ENCODE data around the gene SCUBE3.

SCUBE3 gene

DNA sequence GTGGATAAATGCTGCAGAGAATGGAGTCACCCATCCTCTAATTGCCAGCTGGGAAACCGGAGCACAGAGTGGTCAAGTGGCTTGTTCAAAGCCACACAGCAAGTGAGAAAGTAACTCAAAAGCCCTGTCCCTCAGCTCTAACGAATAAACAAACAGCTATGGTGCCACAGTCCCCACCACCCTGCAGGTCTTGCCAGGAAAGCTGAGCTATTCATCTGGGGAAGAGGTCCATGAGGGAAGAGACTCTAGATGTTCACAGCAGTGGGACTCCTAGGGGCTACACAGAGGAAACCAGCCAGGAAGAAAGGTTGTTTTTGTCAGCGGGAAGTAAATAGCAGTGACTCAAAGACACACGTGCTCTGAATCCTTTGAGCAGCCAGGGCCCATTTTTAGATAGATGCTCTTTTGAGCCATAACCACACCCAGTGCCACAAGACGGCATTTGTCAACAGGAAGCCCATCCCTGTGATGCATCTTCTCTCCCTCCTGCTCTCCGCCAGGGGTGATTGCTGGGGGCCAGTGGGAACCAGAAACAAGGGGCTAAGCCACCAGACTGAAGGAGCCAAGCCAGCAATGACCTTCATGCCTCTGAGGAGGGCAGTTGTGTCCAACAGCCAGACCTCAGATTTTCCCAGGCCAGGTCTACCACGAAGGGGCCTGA lies 40.2 kb upstream of the SCUBE3 start:
- no peak for ATAC-seq
- TF ChIP-seq TOX (CRISPR knock-in tag; IDR thresholded peaks at IDR 0.05; ENCODE audit: borderline replicate concordance) (no peak), ZC3H10 (CRISPR knock-in tag; IDR thresholded peaks at IDR 0.05) (no peak), RARB (CRISPR knock-in tag; IDR thresholded peaks at IDR 0.05) (no peak), ESRRG (CRISPR knock-in tag; IDR thresholded peaks at IDR 0.05) (no peak), ARNTL (CRISPR knock-in tag; IDR thresholded peaks at IDR 0.05; ENCODE audit: borderline replicate concordance, low read depth) (no peak), SNAI2 (CRISPR knock-in tag; IDR thresholded peaks at IDR 0.05) (no peak), ZNF565 (CRISPR knock-in tag; conservative IDR thresholded peaks at IDR 0.05; ENCODE audit: low read depth) (no peak), TCF4 (CRISPR knock-in tag; IDR thresholded peaks at IDR 0.05; ENCODE audit: borderline replicate concordance) (no peak)
- TF ChIP-seq, protein P1, sequence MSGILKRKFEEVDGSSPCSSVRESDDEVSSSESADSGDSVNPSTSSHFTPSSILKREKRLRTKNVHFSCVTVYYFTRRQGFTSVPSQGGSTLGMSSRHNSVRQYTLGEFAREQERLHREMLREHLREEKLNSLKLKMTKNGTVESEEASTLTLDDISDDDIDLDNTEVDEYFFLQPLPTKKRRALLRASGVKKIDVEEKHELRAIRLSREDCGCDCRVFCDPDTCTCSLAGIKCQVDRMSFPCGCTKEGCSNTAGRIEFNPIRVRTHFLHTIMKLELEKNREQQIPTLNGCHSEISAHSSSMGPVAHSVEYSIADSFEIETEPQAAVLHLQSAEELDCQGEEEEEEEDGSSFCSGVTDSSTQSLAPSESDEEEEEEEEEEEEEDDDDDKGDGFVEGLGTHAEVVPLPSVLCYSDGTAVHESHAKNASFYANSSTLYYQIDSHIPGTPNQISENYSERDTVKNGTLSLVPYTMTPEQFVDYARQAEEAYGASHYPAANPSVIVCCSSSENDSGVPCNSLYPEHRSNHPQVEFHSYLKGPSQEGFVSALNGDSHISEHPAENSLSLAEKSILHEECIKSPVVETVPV (CRISPR knock-in tag; IDR thresholded peaks at IDR 0.05) = no peak

DNA sequence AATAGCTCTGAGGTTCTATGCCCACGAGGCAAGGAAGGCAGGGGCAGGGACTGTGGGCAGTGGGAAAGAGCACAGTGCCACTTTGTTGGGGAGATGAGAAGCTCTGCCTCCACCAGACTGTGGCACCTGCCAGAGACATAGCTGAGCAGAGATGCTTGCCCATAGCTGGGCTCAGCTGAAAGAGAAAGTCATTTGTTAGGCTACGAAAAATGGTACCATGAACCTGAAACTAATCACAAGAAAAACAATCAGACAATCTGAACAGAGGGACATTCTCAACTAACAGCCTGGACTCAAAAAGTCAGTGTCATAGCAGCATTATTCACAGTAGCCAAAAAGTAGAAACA lies 39.7 kb upstream of the SCUBE3 start:
- ATAC-seq = no peak
- TF ChIP-seq ZNF70 (CRISPR knock-in tag; IDR thresholded peaks at IDR 0.05) = no peak
- no peak for TF ChIP-seq GLIS3 (CRISPR knock-in tag; IDR thresholded peaks at IDR 0.05)
- TF ChIP-seq, protein P1 (CRISPR knock-in tag; IDR thresholded peaks at IDR 0.05) = no peak
- TF ChIP-seq ZNF565 (CRISPR knock-in tag; conservative IDR thresholded peaks at IDR 0.05; ENCODE audit: low read depth) = no peak
- TF ChIP-seq ZFP30 (CRISPR knock-in tag; IDR thresholded peaks at IDR 0.05) = no peak
- no peak for TF ChIP-seq ARNTL (CRISPR knock-in tag; IDR thresholded peaks at IDR 0.05; ENCODE audit: borderline replicate concordance, low read depth)
- no peak for TF ChIP-seq OSR1 (CRISPR knock-in tag; IDR thresholded peaks at IDR 0.05)
- TF ChIP-seq ZC3H10 (CRISPR knock-in tag; IDR thresholded peaks at IDR 0.05) = no peak
- TF ChIP-seq CSDC2 (CRISPR knock-in tag; IDR thresholded peaks at IDR 0.05) = no peak
- TF ChIP-seq TOX (CRISPR knock-in tag; IDR thresholded peaks at IDR 0.05; ENCODE audit: borderline replicate concordance) = no peak
- TF ChIP-seq, protein P2, sequence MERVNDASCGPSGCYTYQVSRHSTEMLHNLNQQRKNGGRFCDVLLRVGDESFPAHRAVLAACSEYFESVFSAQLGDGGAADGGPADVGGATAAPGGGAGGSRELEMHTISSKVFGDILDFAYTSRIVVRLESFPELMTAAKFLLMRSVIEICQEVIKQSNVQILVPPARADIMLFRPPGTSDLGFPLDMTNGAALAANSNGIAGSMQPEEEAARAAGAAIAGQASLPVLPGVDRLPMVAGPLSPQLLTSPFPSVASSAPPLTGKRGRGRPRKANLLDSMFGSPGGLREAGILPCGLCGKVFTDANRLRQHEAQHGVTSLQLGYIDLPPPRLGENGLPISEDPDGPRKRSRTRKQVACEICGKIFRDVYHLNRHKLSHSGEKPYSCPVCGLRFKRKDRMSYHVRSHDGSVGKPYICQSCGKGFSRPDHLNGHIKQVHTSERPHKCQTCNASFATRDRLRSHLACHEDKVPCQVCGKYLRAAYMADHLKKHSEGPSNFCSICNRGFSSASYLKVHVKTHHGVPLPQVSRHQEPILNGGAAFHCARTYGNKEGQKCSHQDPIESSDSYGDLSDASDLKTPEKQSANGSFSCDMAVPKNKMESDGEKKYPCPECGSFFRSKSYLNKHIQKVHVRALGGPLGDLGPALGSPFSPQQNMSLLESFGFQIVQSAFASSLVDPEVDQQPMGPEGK (CRISPR knock-in tag; IDR thresholded peaks at IDR 0.05; ENCODE audit: borderline replicate concordance) = no peak
- TF ChIP-seq ZFP3 (CRISPR knock-in tag; IDR thresholded peaks at IDR 0.05) = no peak
- no peak for TF ChIP-seq BACH2 (CRISPR knock-in tag; IDR thresholded peaks at IDR 0.05; ENCODE audit: borderline replicate concordance)

DNA sequence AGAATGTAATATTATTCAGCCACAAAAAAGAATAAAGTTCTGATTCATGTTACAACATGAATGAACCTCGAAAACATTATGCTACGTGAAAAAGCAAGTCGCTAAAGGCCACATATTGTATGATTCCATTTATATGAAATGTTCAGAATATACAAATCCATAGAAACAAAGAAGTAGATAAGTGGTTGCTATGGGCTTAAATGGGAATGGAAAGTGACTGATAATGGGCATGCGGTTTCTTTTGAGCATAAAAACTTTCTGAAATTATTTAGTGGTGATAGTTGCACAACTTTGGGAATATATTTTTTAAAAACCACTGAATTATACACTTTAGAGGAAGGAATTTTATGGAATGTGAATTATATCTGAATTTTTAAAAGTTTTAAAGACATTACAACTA lies 39.3 kb upstream of the SCUBE3 start:
- ATAC-seq = no peak

More for the DNA sequence above, 39.3 kb upstream of the SCUBE3 start:
- TF ChIP-seq ISL1 (CRISPR knock-in tag; IDR thresholded peaks at IDR 0.05) = no peak
- TF ChIP-seq ZNF8 (CRISPR knock-in tag; IDR thresholded peaks at IDR 0.05) = no peak
- TF ChIP-seq, protein P3, sequence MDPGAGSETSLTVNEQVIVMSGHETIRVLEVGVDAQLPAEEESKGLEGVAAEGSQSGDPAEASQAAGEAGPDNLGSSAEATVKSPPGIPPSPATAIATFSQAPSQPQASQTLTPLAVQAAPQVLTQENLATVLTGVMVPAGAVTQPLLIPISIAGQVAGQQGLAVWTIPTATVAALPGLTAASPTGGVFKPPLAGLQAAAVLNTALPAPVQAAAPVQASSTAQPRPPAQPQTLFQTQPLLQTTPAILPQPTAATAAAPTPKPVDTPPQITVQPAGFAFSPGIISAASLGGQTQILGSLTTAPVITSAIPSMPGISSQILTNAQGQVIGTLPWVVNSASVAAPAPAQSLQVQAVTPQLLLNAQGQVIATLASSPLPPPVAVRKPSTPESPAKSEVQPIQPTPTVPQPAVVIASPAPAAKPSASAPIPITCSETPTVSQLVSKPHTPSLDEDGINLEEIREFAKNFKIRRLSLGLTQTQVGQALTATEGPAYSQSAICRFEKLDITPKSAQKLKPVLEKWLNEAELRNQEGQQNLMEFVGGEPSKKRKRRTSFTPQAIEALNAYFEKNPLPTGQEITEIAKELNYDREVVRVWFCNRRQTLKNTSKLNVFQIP (CRISPR knock-in tag; IDR thresholded peaks at IDR 0.05; ENCODE audit: borderline replicate concordance, low read depth) = no peak
- no peak for TF ChIP-seq TCF4 (CRISPR knock-in tag; IDR thresholded peaks at IDR 0.05; ENCODE audit: borderline replicate concordance)
- TF ChIP-seq BACH2 (CRISPR knock-in tag; IDR thresholded peaks at IDR 0.05; ENCODE audit: borderline replicate concordance) = no peak
- TF ChIP-seq, protein P1 (CRISPR knock-in tag; IDR thresholded peaks at IDR 0.05) = no peak
- TF ChIP-seq, protein P2 (CRISPR knock-in tag; IDR thresholded peaks at IDR 0.05; ENCODE audit: borderline replicate concordance) = no peak
- TF ChIP-seq OSR1 (CRISPR knock-in tag; IDR thresholded peaks at IDR 0.05) = no peak
- no peak for TF ChIP-seq ZC3H10 (CRISPR knock-in tag; IDR thresholded peaks at IDR 0.05)

All from SK-N-SH treated with all-trans-retinoic acid at 6 μM for 48 hours (cell line).